ENCODE results near the gene COPB2. TPM values are rescaled to one million over a fixed set of nuclear protein-coding genes. Genes with fewer than 3 reads are reported as not detected.
A peak's percentile ranks its signal among the peaks of the same experiment; 100 is the strongest.

COPB2 gene
- polyA plus RNA-seq (2013, experiment 1 of 2) = 46.1 TPM
- 47.4 TPM for polyA plus RNA-seq (2013, experiment 2 of 2)

DNA sequence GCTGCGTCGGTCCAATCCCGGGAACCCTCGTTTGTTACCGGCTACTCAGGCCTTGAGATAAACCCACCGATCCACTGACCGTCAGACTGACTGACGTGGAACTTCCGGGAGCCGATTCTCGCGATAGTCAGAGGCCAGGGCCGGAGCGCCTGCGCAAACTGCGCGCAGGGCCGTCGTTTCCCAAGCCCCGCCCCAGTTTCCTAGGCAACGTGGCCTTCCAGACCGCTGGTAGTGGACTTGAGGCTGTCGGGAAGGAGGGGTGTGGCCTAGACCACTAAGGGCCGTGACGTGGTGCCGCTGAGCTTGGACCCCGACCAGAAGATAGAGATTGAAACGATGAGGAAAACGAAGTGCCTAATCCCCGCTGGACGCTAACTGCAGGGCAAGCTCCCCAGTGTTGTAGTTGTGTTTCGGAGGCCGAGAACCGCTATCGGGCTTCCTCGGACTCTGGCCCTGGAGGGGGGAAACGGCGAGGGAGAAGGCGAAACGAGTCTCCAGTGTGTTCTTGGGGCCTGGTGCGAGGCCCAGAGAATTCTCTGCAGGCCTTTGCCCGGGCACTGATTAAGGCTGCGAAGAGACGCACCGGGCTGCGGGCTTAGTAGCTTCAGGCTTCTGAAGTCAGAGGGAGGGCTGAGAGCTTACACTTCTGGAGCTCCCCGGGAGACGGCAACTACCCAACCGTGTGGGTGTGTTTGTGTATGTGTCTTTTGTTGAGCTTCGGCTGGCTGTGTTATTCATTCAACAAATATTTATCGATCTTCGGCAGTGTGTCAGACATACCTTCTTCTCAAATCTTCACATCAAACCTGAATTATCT lies at the start of gene COPB2:
TSS of gene COPB2 (minus strand) at position 96 of the 817 bp plus-strand sequence. CDS start 97 bp downstream, outside the sequence.
- no peak within 1 kb of the TSS for H3K23ac ChIP-seq (ENCODE audit: low read depth, low read length, poor library complexity)
- no peak within 1 kb of the TSS for H2BK15ac ChIP-seq (ENCODE audit: low read length)
- no peak within 1 kb of the TSS for H2AK5ac ChIP-seq (ENCODE audit: low read depth, low read length)
- H3K36me3 ChIP-seq (replicated peaks in 1 of 2; ENCODE audit: control insufficient read depth in 2 of 2, insufficient read depth in 2 of 2, low read length in 2 of 2) = peaks cover 0 to 7% of the 10 kb centered on the region in 2 donors
- peak within 1 kb of the TSS; percentile 89 for H3K18ac ChIP-seq (ENCODE audit: low read length)
- peak within 1 kb of the TSS; percentile 73 for H3K27ac ChIP-seq (replicated peaks; ENCODE audit: low read length)
- peak within 1 kb of the TSS; percentile 47 for H3K4me2 ChIP-seq (ENCODE audit: insufficient read depth, low read length, poor library complexity, severe bottlenecking)
- no peak within 1 kb of the TSS for H4K8ac ChIP-seq (ENCODE audit: low read depth, low read length)
- peaks cover 0 to 2% (median 0%) of the 10 kb centered on the region in 3 experiments for H3K27me3 ChIP-seq (ENCODE audit: control insufficient read depth in 3 of 3, insufficient read depth in 3 of 3, low read depth in 1 of 3, low read length in 3 of 3)
- H3K4ac ChIP-seq (ENCODE audit: low read length) = no peak within 1 kb of the TSS
- H3K79me1 ChIP-seq (ENCODE audit: low read depth, low read length) = no peaks in the 10 kb centered on the region
- H3K9ac ChIP-seq (ENCODE audit: low read depth, low read length, poor library complexity) = peak within 1 kb of the TSS; percentile 81
- peak within 1 kb of the TSS; percentile 92 for H2AFZ ChIP-seq (ENCODE audit: low read length)
- H2BK12ac ChIP-seq (ENCODE audit: low read length) = no peak within 1 kb of the TSS
- WGBS, 2 donors (ENCODE audit: extremely low coverage in 2 of 2, insufficient read length in 2 of 2, insufficient replicate concordance in 1 of 2) = no CpG with 5 or more reads among the region's 52 CpGs
- H2BK120ac ChIP-seq (ENCODE audit: low read depth, low read length) = no peak within 1 kb of the TSS
- peak within 1 kb of the TSS; percentile 79 to 94 for H3K4me3 ChIP-seq (ENCODE audit: low read length in 2 of 2)
- no peak within 1 kb of the TSS for H3K14ac ChIP-seq (ENCODE audit: low read length)
- H3K9me3 ChIP-seq (replicated peaks in 1 of 2; ENCODE audit: control insufficient read depth in 2 of 2, insufficient read depth in 1 of 2, low read depth in 1 of 2, low read length in 2 of 2) = no peaks in the 10 kb centered on the region
- no peak within 1 kb of the TSS for H4K91ac ChIP-seq (ENCODE audit: low read depth, low read length, poor library complexity)
- H2BK5ac ChIP-seq (ENCODE audit: low read length) = no peak within 1 kb of the TSS
- peaks cover 2% of the 10 kb centered on the region in 2 donors for H3K4me1 ChIP-seq (ENCODE audit: control insufficient read depth in 2 of 2, insufficient read depth in 1 of 2, low read depth in 1 of 2, low read length in 2 of 2)
- peak; percentile 98 for DNase-seq (ENCODE audit: low spot score)

DNA sequence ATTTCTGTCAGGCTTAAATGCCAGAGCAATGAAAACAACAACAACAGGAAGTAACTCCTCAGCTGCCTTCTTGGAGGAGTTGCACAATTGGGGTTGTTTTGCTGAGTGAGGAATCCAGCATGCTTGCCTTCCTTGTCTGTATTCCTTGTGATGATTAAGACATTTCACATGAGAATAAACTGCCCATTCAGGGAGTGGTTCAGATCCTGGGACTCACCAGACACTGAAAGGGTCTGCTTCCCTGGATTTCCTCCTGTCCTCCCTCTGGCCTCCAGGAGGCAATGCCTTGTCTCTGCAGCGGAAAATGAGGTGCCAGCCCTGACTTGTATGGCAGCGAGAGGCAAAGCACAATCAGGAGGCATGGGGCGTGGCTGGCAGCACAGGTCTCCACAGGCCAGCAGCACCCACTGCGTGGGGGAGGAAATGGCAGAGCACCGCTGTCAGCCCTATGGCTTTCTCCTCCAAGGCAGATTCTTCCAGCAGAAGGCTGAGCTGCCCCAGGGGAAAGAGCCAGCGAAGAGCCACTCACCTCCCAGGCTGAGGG lies 45.4 kb upstream of the COPB2 start:
- no peak overlapping the region for H2BK5ac ChIP-seq (ENCODE audit: low read length)
- no peak overlapping the region for H3K27ac ChIP-seq (replicated peaks; ENCODE audit: low read length)
- no peak overlapping the region for H3K9ac ChIP-seq (ENCODE audit: low read depth, low read length, poor library complexity)
- no peak overlapping the region for H3K4ac ChIP-seq (ENCODE audit: low read length)
- H3K18ac ChIP-seq (ENCODE audit: low read length) = no peak overlapping the region
- H4K8ac ChIP-seq (ENCODE audit: low read depth, low read length) = no peak overlapping the region
- no peak overlapping the region for H2AK5ac ChIP-seq (ENCODE audit: low read depth, low read length)
- no peak overlapping the region for H2BK12ac ChIP-seq (ENCODE audit: low read length)
- H2BK120ac ChIP-seq (ENCODE audit: low read depth, low read length) = no peak overlapping the region
- no peak overlapping the region for H3K23ac ChIP-seq (ENCODE audit: low read depth, low read length, poor library complexity)
- no CpG with 5 or more reads among the region's 6 CpGs for WGBS, 2 donors (ENCODE audit: extremely low coverage in 2 of 2, insufficient read length in 2 of 2, insufficient replicate concordance in 1 of 2)
- no peaks in the 10 kb centered on the region for H3K79me1 ChIP-seq (ENCODE audit: low read depth, low read length)
- no peaks in the 10 kb centered on the region for H3K27me3 ChIP-seq (ENCODE audit: control insufficient read depth in 3 of 3, insufficient read depth in 3 of 3, low read depth in 1 of 3, low read length in 3 of 3)
- H2AFZ ChIP-seq (ENCODE audit: low read length) = no peak overlapping the region
- H3K4me1 ChIP-seq (ENCODE audit: control insufficient read depth in 2 of 2, insufficient read depth in 1 of 2, low read depth in 1 of 2, low read length in 2 of 2) = no peaks in the 10 kb centered on the region
- H3K36me3 ChIP-seq (replicated peaks in 1 of 2; ENCODE audit: control insufficient read depth in 2 of 2, insufficient read depth in 2 of 2, low read length in 2 of 2) = peaks cover 0 to 4% of the 10 kb centered on the region in 2 donors
- no peak overlapping the region for H2BK15ac ChIP-seq (ENCODE audit: low read length)
- DNase-seq (ENCODE audit: low spot score) = no peak
- H3K14ac ChIP-seq (ENCODE audit: low read length) = no peak overlapping the region
- H4K91ac ChIP-seq (ENCODE audit: low read depth, low read length, poor library complexity) = no peak overlapping the region
- no peak overlapping the region for H3K4me3 ChIP-seq (ENCODE audit: low read length in 2 of 2)
- H3K4me2 ChIP-seq (ENCODE audit: insufficient read depth, low read length, poor library complexity, severe bottlenecking) = no peak overlapping the region
- H3K9me3 ChIP-seq (replicated peaks in 1 of 2; ENCODE audit: control insufficient read depth in 2 of 2, insufficient read depth in 1 of 2, low read depth in 1 of 2, low read length in 2 of 2) = peaks cover 0 to 6% of the 10 kb centered on the region in 2 donors

DNA sequence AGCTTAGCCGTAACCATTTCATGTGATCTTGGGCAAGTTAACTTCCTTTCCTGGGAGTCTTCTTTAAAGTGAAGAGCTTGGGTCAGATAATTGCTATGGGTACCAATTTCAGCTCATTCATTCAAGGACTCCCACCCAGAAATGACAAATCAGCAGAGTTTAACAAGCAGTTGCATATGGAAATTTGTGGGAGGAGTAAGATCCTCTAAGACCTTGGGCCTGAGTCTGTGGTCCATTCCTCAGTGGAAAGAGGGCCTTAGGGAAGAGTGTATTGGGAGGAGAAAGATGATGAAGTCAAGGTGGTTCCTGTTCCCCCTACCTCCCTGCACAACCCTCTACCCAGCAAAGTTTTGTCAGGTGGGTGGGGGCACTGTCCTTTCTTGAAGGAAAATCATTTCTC lies 44.8 kb upstream of the COPB2 start:
- no peaks in the 10 kb centered on the region for H3K4me1 ChIP-seq (ENCODE audit: control insufficient read depth in 2 of 2, insufficient read depth in 1 of 2, low read depth in 1 of 2, low read length in 2 of 2)
- H2BK120ac ChIP-seq (ENCODE audit: low read depth, low read length) = no peak overlapping the region
- H2AK5ac ChIP-seq (ENCODE audit: low read depth, low read length) = no peak overlapping the region
- no peak overlapping the region for H2AFZ ChIP-seq (ENCODE audit: low read length)
- no peak overlapping the region for H3K4me2 ChIP-seq (ENCODE audit: insufficient read depth, low read length, poor library complexity, severe bottlenecking)
- H3K27me3 ChIP-seq (ENCODE audit: control insufficient read depth in 3 of 3, insufficient read depth in 3 of 3, low read depth in 1 of 3, low read length in 3 of 3) = no peaks in the 10 kb centered on the region
- H4K8ac ChIP-seq (ENCODE audit: low read depth, low read length) = no peak overlapping the region
- H3K27ac ChIP-seq (replicated peaks; ENCODE audit: low read length) = no peak overlapping the region
- no peak overlapping the region for H3K9ac ChIP-seq (ENCODE audit: low read depth, low read length, poor library complexity)
- no peak overlapping the region for H4K91ac ChIP-seq (ENCODE audit: low read depth, low read length, poor library complexity)
- no peak overlapping the region for H3K18ac ChIP-seq (ENCODE audit: low read length)
- no peak overlapping the region for H3K23ac ChIP-seq (ENCODE audit: low read depth, low read length, poor library complexity)
- DNase-seq (ENCODE audit: low spot score) = no peak
- no peak overlapping the region for H2BK15ac ChIP-seq (ENCODE audit: low read length)
- H3K36me3 ChIP-seq (replicated peaks in 1 of 2; ENCODE audit: control insufficient read depth in 2 of 2, insufficient read depth in 2 of 2, low read length in 2 of 2) = peaks cover 0 to 4% of the 10 kb centered on the region in 2 donors
- no peak overlapping the region for H2BK5ac ChIP-seq (ENCODE audit: low read length)
- no peaks in the 10 kb centered on the region for H3K79me1 ChIP-seq (ENCODE audit: low read depth, low read length)
- no peak overlapping the region for H3K4ac ChIP-seq (ENCODE audit: low read length)
- no peak overlapping the region for H3K14ac ChIP-seq (ENCODE audit: low read length)
- no peak overlapping the region for H2BK12ac ChIP-seq (ENCODE audit: low read length)
- peaks cover 0 to 6% of the 10 kb centered on the region in 2 donors for H3K9me3 ChIP-seq (replicated peaks in 1 of 2; ENCODE audit: control insufficient read depth in 2 of 2, insufficient read depth in 1 of 2, low read depth in 1 of 2, low read length in 2 of 2)
- WGBS, 2 donors (ENCODE audit: extremely low coverage in 2 of 2, insufficient read length in 2 of 2, insufficient replicate concordance in 1 of 2) = no CpG with 5 or more reads among the region's 1 CpG
- no peak overlapping the region for H3K4me3 ChIP-seq (ENCODE audit: low read length in 2 of 2)

DNA sequence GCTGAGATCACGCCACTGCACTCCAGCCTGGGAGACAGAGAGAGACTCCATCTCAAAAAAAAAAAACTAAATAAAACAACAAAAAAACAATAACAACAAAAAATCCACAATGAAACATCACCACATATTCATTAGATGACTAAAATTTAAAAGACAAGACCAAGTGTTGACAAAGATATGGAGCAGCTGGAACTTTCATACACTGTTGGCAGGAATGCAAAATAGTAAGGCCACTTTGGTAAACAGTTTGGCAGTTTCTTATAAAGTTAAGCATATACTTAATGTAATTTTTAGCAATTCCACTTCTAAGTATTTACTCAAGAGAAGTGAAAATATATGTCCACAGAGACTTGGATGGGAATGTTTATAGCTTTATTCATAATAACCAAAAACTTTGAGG lies 43.6 kb upstream of the COPB2 start:
- H3K14ac ChIP-seq (ENCODE audit: low read length) = no peak overlapping the region
- H2BK5ac ChIP-seq (ENCODE audit: low read length) = no peak overlapping the region
- H3K9me3 ChIP-seq (replicated peaks in 1 of 2; ENCODE audit: control insufficient read depth in 2 of 2, insufficient read depth in 1 of 2, low read depth in 1 of 2, low read length in 2 of 2) = peaks cover 0 to 6% of the 10 kb centered on the region in 2 donors
- no peak overlapping the region for H4K91ac ChIP-seq (ENCODE audit: low read depth, low read length, poor library complexity)
- no peak overlapping the region for H2BK12ac ChIP-seq (ENCODE audit: low read length)
- no peak overlapping the region for H2BK15ac ChIP-seq (ENCODE audit: low read length)
- H2AFZ ChIP-seq (ENCODE audit: low read length) = no peak overlapping the region
- no peaks in the 10 kb centered on the region for H3K27me3 ChIP-seq (ENCODE audit: control insufficient read depth in 3 of 3, insufficient read depth in 3 of 3, low read depth in 1 of 3, low read length in 3 of 3)
- H3K18ac ChIP-seq (ENCODE audit: low read length) = no peak overlapping the region
- H3K9ac ChIP-seq (ENCODE audit: low read depth, low read length, poor library complexity) = no peak overlapping the region
- H4K8ac ChIP-seq (ENCODE audit: low read depth, low read length) = no peak overlapping the region
- H3K4me2 ChIP-seq (ENCODE audit: insufficient read depth, low read length, poor library complexity, severe bottlenecking) = no peak overlapping the region
- no peak overlapping the region for H3K27ac ChIP-seq (replicated peaks; ENCODE audit: low read length)
- H2AK5ac ChIP-seq (ENCODE audit: low read depth, low read length) = no peak overlapping the region
- no peak overlapping the region for H3K4ac ChIP-seq (ENCODE audit: low read length)
- H3K23ac ChIP-seq (ENCODE audit: low read depth, low read length, poor library complexity) = no peak overlapping the region
- no peak overlapping the region for H2BK120ac ChIP-seq (ENCODE audit: low read depth, low read length)
- DNase-seq (ENCODE audit: low spot score) = no peak
- no peaks in the 10 kb centered on the region for H3K79me1 ChIP-seq (ENCODE audit: low read depth, low read length)
- H3K4me1 ChIP-seq (ENCODE audit: control insufficient read depth in 2 of 2, insufficient read depth in 1 of 2, low read depth in 1 of 2, low read length in 2 of 2) = no peaks in the 10 kb centered on the region
- WGBS, 2 donors (ENCODE audit: extremely low coverage in 2 of 2, insufficient read length in 2 of 2, insufficient replicate concordance in 1 of 2) = no CpG with 5 or more reads among the region's 1 CpG
- H3K4me3 ChIP-seq (ENCODE audit: low read length in 2 of 2) = no peak overlapping the region
- peaks cover 0 to 10% of the 10 kb centered on the region in 2 donors for H3K36me3 ChIP-seq (replicated peaks in 1 of 2; ENCODE audit: control insufficient read depth in 2 of 2, insufficient read depth in 2 of 2, low read length in 2 of 2)

Measured in neuronal stem cell (in vitro differentiated cells).